ENCODE measurements around the gene FHOD3. TPM values are rescaled to one million over a fixed set of nuclear protein-coding genes. Genes with fewer than 3 reads are reported as not detected.

The FHOD3 gene
- total RNA-seq, 1 donor from 2014 or later, result 5.6 TPM

GRCh38 chr18:36501100-36501499 is 203.6 kb downstream of the FHOD3 start:
- H3K4me3 ChIP-seq, result no peak overlapping the region
- no peak overlapping the region for H3K27ac ChIP-seq
- no peaks in the 10 kb centered on the region for H3K9me3 ChIP-seq
- no peaks in the 10 kb centered on the region for H3K36me3 ChIP-seq
- intact Hi-C loops (cut with DNase I), result no loop called here
- H3K27me3 ChIP-seq, result no peaks in the 10 kb centered on the region
- no peak for DNase-seq (ENCODE audit: extremely low spot score in 2 of 2)
- no peaks in the 10 kb centered on the region for H3K4me1 ChIP-seq
- TF ChIP-seq POLR2AphosphoS5 (IDR thresholded peaks at IDR 0.05; ENCODE audit: insufficient read depth in 1 of 2, low read depth in 1 of 2) (no peak), POLR2A (IDR thresholded peaks at IDR 0.05) (no peak), CTCF (IDR thresholded peaks at IDR 0.05) (no peak)

- intact Hi-C loops (cut with DNase I), result no loop called here
- DNase-seq (ENCODE audit: extremely low spot score in 2 of 2), result no peak
- H3K27ac ChIP-seq, result no peak overlapping the region
- H3K9me3 ChIP-seq, result no peaks in the 10 kb centered on the region
- no peak overlapping the region for H3K4me3 ChIP-seq
- H3K4me1 ChIP-seq, result no peaks in the 10 kb centered on the region
- no peaks in the 10 kb centered on the region for H3K27me3 ChIP-seq
- no peaks in the 10 kb centered on the region for H3K36me3 ChIP-seq
- TF ChIP-seq POLR2AphosphoS5 (IDR thresholded peaks at IDR 0.05; ENCODE audit: insufficient read depth in 1 of 2, low read depth in 1 of 2) (no peak), POLR2A (IDR thresholded peaks at IDR 0.05) (no peak), CTCF (IDR thresholded peaks at IDR 0.05) (no peak)
These were observed 206.0 kb downstream of the FHOD3 start for GRCh38 chr18:36503477-36503876.

GRCh38 chr18:36504928-36505327 is 207.4 kb downstream of the FHOD3 start:
- no peaks in the 10 kb centered on the region for H3K27me3 ChIP-seq
- no peak for TF ChIP-seq POLR2A (IDR thresholded peaks at IDR 0.05)
- no peak for TF ChIP-seq POLR2AphosphoS5 (IDR thresholded peaks at IDR 0.05; ENCODE audit: insufficient read depth in 1 of 2, low read depth in 1 of 2)
- no peak for TF ChIP-seq CTCF (IDR thresholded peaks at IDR 0.05)
- H3K36me3 ChIP-seq, result no peaks in the 10 kb centered on the region
- no peaks in the 10 kb centered on the region for H3K9me3 ChIP-seq
- H3K27ac ChIP-seq, result no peak overlapping the region
- no peak for DNase-seq (ENCODE audit: extremely low spot score in 2 of 2)
- no peaks in the 10 kb centered on the region for H3K4me1 ChIP-seq
- no peak overlapping the region for H3K4me3 ChIP-seq
- intact Hi-C loops (cut with DNase I), result no loop called here

- Histone ChIP-seq H3K27me3 (no peaks in the 10 kb centered on the region), H3K4me3 (no peak overlapping the region), H3K4me1 (no peaks in the 10 kb centered on the region), H3K9me3 (no peaks in the 10 kb centered on the region), H3K36me3 (no peaks in the 10 kb centered on the region), H3K27ac (no peak overlapping the region)
- TF ChIP-seq POLR2A (IDR thresholded peaks at IDR 0.05), result no peak
- TF ChIP-seq CTCF (IDR thresholded peaks at IDR 0.05), result no peak
- TF ChIP-seq POLR2AphosphoS5 (IDR thresholded peaks at IDR 0.05; ENCODE audit: insufficient read depth in 1 of 2, low read depth in 1 of 2), result no peak
- DNase-seq (ENCODE audit: extremely low spot score in 2 of 2), result no peak
- intact Hi-C loops (cut with DNase I), result no loop called here
These were observed 208.2 kb downstream of the FHOD3 start for GRCh38 chr18:36505665-36506064.

GRCh38 chr18:36509646-36510197 is 212.2 kb downstream of the FHOD3 start:
- intact Hi-C loops (cut with DNase I), result no loop called here
- TF ChIP-seq POLR2A (IDR thresholded peaks at IDR 0.05) (no peak), CTCF (IDR thresholded peaks at IDR 0.05) (no peak), POLR2AphosphoS5 (IDR thresholded peaks at IDR 0.05; ENCODE audit: insufficient read depth in 1 of 2, low read depth in 1 of 2) (no peak)
- Histone ChIP-seq H3K4me3 (no peak overlapping the region), H3K4me1 (peaks cover 6% of the 10 kb centered on the region), H3K36me3 (no peaks in the 10 kb centered on the region), H3K27ac (no peak overlapping the region), H3K9me3 (no peaks in the 10 kb centered on the region), H3K27me3 (no peaks in the 10 kb centered on the region)
- no peak for DNase-seq (ENCODE audit: extremely low spot score in 2 of 2)
